Ovary (tissue), 3 donors: Measurements from ENCODE around the gene BTBD18.

Experiments used
- CTCF ChIP-seq, 3 donors: fragments of 450-650 bp in 2 of 3; fragments of 200-600 bp in 1 of 3; IDR thresholded peaks; one replicate each; pipeline versions ENCODE4 v1.5.1 to v1.8.0; 2016 to 2022; ENCODE audit warnings: antibody characterized with exemption in 3 of 3, mild to moderate bottlenecking in 1 of 3
- EP300 ChIP-seq: sonication (generic); formaldehyde crosslinking; IDR thresholded peaks from one replicate; pipeline ENCODE4 v1.6.1; 2017; ENCODE audit warnings: antibody characterized with exemption
- POLR2A ChIP-seq: fragments of 450-650 bp; IDR thresholded peaks from one replicate; pipeline ENCODE4 v1.6.1; 2017; ENCODE audit warnings: antibody characterized with exemption, mild to moderate bottlenecking, moderate library complexity
- donor health status: DM: no; HTN: no; CAD: no.

GRCh38 chr11:57791321-57792059 lies 39.9 kb upstream of the BTBD18 start:
- TF ChIP-seq CTCF (IDR thresholded peaks at IDR 0.05): no peak
- no peak for TF ChIP-seq POLR2A
- TF ChIP-seq EP300: no peak
